ENCODE measurements around the gene PTPRG.

DNA sequence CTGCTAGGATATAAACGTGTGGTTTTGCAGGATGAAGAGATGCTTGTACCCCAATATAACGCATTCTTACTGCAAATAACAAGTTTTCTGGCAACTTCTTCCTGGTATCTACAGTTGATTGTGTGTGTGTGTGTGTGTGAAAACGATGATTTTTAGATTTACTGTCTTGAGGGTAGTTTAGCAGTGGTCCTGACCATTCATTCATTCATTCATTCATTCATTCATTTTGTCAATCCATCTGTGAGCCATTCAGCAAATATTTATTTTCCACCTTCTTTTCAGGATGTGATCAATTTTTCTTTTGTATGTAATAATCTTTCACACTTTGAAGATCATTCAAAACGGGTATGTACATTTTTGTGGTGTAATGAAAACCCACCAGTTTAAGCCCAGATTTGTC is 250.7 kb downstream of the PTPRG start:
- TF ChIP-seq, protein P1, sequence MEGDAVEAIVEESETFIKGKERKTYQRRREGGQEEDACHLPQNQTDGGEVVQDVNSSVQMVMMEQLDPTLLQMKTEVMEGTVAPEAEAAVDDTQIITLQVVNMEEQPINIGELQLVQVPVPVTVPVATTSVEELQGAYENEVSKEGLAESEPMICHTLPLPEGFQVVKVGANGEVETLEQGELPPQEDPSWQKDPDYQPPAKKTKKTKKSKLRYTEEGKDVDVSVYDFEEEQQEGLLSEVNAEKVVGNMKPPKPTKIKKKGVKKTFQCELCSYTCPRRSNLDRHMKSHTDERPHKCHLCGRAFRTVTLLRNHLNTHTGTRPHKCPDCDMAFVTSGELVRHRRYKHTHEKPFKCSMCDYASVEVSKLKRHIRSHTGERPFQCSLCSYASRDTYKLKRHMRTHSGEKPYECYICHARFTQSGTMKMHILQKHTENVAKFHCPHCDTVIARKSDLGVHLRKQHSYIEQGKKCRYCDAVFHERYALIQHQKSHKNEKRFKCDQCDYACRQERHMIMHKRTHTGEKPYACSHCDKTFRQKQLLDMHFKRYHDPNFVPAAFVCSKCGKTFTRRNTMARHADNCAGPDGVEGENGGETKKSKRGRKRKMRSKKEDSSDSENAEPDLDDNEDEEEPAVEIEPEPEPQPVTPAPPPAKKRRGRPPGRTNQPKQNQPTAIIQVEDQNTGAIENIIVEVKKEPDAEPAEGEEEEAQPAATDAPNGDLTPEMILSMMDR (IDR thresholded peaks at IDR 0.05), result no peak
- TF ChIP-seq POLR2A (IDR thresholded peaks at IDR 0.05), result no peak
